Measurements from ENCODE around the gene OR7G1. TPM values are rescaled to one million over a fixed set of nuclear protein-coding genes. Genes with fewer than 3 reads are reported as not detected.

The OR7G1 gene, protein sequence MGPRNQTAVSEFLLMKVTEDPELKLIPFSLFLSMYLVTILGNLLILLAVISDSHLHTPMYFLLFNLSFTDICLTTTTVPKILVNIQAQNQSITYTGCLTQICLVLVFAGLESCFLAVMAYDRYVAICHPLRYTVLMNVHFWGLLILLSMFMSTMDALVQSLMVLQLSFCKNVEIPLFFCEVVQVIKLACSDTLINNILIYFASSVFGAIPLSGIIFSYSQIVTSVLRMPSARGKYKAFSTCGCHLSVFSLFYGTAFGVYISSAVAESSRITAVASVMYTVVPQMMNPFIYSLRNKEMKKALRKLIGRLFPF
- polyA plus RNA-seq (2013): not detected

DNA sequence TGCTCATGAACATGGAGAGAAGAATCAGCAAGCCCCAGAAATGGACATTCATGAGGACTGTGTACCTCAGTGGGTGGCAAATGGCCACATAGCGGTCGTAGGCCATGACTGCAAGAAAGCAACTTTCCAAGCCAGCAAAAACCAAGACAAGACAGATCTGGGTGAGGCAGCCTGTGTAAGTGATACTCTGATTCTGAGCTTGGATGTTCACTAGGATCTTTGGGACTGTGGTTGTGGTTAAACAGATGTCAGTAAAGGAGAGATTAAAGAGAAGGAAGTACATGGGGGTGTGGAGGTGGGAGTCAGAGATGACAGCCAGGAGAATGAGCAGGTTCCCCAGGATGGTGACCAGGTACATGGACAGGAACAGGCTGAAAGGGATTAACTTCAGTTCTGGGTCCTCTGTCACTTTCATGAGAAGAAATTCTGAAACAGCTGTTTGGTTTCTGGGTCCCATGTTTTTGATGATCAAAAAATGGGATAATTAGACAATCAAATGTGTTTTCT, at the start of gene OR7G1:
TSS of gene OR7G1 (minus strand) at position 457 of the 507 bp plus-strand sequence. CDS start at position 457, 0 bp downstream.
- no peaks in the 10 kb centered on the region for H3K36me3 ChIP-seq (ENCODE audit: control insufficient read depth in 4 of 4, insufficient read depth in 4 of 4, low read length in 3 of 4)
- peaks cover 0 to 23% (median 3%) of the 10 kb centered on the region in 5 experiments for H3K27me3 ChIP-seq (replicated peaks in 2 of 5; ENCODE audit: control insufficient read depth in 4 of 5, insufficient read depth in 5 of 5, low read length in 4 of 5)
- H3K9me3 ChIP-seq (ENCODE audit: control extremely low read depth in 1 of 5, control insufficient read depth in 4 of 5, insufficient read depth in 2 of 5, low read depth in 1 of 5, low read length in 4 of 5): no peaks in the 10 kb centered on the region
- ChIA-PET POLR2A (no interaction called here), CTCF (no interaction called here)
- H3K27ac ChIP-seq (ENCODE audit: insufficient read depth in 1 of 2, low read depth in 1 of 2, low read length in 2 of 2, poor library complexity in 1 of 2, severe bottlenecking in 2 of 2): no peak within 1 kb of the TSS
- H3K4me1 ChIP-seq (ENCODE audit: control extremely low read depth in 1 of 4, control insufficient read depth in 4 of 4, insufficient read depth in 4 of 4, low read length in 3 of 4): no peaks in the 10 kb centered on the region
- H3K4me3 ChIP-seq (ENCODE audit: control insufficient read depth in 1 of 7, extremely low read depth in 1 of 7, insufficient read depth in 4 of 7, low read depth in 2 of 7, low read length in 6 of 7): no peak within 1 kb of the TSS
- DNase-seq: no peak
- WGBS (ENCODE audit: insufficient coverage): 55% methylated on average over 2 of the region's 2 CpGs

DNA sequence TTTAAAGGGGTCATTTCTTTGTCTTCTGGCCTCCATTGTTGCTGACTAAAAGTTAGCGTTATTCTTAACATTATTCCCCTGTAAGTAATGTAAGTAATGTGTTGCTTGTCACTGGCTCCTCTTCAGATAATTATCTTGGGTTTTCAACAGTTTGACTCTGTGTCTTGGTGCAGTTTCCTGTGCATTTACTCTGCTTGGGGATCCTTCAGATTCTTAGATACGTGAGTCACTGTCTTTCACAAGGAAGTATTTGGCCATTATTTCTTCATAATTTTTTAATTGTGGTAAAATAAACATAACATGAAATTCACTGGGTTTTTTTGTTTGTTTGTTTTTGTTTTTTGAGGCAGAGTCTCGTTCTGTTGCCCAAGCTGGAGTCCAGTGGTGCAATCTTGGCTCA, 49.7 kb upstream of the OR7G1 start:
- Histone ChIP-seq H3K27ac (ENCODE audit: insufficient read depth in 1 of 2, low read depth in 1 of 2, low read length in 2 of 2, poor library complexity in 1 of 2, severe bottlenecking in 2 of 2) (no peak overlapping the region), H3K9me3 (ENCODE audit: control extremely low read depth in 1 of 5, control insufficient read depth in 4 of 5, insufficient read depth in 2 of 5, low read depth in 1 of 5, low read length in 4 of 5) (peaks cover 7 to 28% (median 28%) of the 10 kb centered on the region in 5 experiments), H3K27me3 (replicated peaks in 2 of 5; ENCODE audit: control insufficient read depth in 4 of 5, insufficient read depth in 5 of 5, low read length in 4 of 5) (peaks cover 0 to 8% (median 0%) of the 10 kb centered on the region in 5 experiments), H3K4me1 (ENCODE audit: control extremely low read depth in 1 of 4, control insufficient read depth in 4 of 4, insufficient read depth in 4 of 4, low read length in 3 of 4) (no peaks in the 10 kb centered on the region), H3K4me3 (ENCODE audit: control insufficient read depth in 1 of 7, extremely low read depth in 1 of 7, insufficient read depth in 4 of 7, low read depth in 2 of 7, low read length in 6 of 7) (no peak overlapping the region), H3K36me3 (ENCODE audit: control insufficient read depth in 4 of 4, insufficient read depth in 4 of 4, low read length in 3 of 4) (peaks cover 32 to 59% (median 47%) of the 10 kb centered on the region in 4 experiments)
- POLR2A ChIA-PET: no interaction called here
- 86% methylated on average over 1 of the region's 3 CpGs for WGBS (ENCODE audit: insufficient coverage)
- DNase-seq: no peak
- CTCF ChIA-PET: no interaction called here

DNA sequence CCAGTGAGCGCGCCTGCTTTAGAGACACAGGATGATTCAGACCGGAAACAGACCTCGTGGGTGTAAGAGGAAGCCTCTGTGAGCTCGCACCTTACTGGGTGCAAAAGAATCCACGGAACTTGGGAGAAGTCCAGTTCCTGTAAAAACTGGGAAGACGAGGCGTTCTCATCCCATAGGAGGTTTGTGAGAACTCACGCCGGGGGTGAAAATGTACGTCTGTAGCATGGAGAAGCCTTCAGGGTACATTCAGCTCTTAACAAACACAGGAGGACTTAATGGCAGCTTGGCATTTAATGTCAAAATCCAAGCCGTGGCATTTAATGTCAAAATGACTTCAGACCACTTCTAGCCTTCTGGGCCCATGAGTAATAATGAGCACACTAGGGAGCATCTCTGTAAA, 45.9 kb upstream of the OR7G1 start:
- ChIA-PET POLR2A (no interaction called here), CTCF (interaction anchor here (0.9 kb wide), 1 partner anchor 43 kb away, joined by 4 read pairs; no protein-coding TSS in a partner anchor)
- Histone ChIP-seq H3K9me3 (ENCODE audit: control extremely low read depth in 1 of 5, control insufficient read depth in 4 of 5, insufficient read depth in 2 of 5, low read depth in 1 of 5, low read length in 4 of 5) (peaks cover 7 to 62% (median 60%) of the 10 kb centered on the region in 5 experiments), H3K36me3 (ENCODE audit: control insufficient read depth in 4 of 4, insufficient read depth in 4 of 4, low read length in 3 of 4) (peaks cover 47 to 88% (median 81%) of the 10 kb centered on the region in 4 experiments), H3K27me3 (replicated peaks in 2 of 5; ENCODE audit: control insufficient read depth in 4 of 5, insufficient read depth in 5 of 5, low read length in 4 of 5) (peaks cover 0 to 8% (median 0%) of the 10 kb centered on the region in 5 experiments), H3K4me1 (ENCODE audit: control extremely low read depth in 1 of 4, control insufficient read depth in 4 of 4, insufficient read depth in 4 of 4, low read length in 3 of 4) (no peaks in the 10 kb centered on the region), H3K27ac (ENCODE audit: insufficient read depth in 1 of 2, low read depth in 1 of 2, low read length in 2 of 2, poor library complexity in 1 of 2, severe bottlenecking in 2 of 2) (no peak overlapping the region), H3K4me3 (ENCODE audit: control insufficient read depth in 1 of 7, extremely low read depth in 1 of 7, insufficient read depth in 4 of 7, low read depth in 2 of 7, low read length in 6 of 7) (peak overlapping the region in 1 of 7 experiments; percentile 45)
- no peak for DNase-seq
- 99% methylated on average over 12 of the region's 12 CpGs for WGBS (ENCODE audit: insufficient coverage)

DNA sequence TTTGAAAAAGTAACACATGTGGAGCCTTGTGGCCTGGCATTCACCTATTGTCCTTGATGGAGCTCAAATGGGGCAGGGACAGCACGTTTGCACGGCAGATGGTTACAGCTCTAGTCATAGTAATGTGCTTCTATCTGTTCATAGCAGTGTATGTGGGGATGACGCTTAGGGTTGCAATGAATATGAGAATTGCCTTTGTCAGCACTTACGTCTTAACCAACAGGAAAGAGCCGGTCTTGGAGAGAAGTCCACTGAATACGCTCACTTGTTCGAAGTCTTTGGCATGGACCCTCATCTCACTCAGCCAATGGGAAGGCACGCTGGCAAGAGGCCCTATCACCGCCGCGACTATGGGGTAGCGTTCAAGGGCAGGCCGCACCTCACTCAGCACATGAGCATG, 44.3 kb upstream of the OR7G1 start:
- H3K27me3 ChIP-seq (replicated peaks in 2 of 5; ENCODE audit: control insufficient read depth in 4 of 5, insufficient read depth in 5 of 5, low read length in 4 of 5): peaks cover 0 to 8% (median 0%) of the 10 kb centered on the region in 5 experiments
- no peaks in the 10 kb centered on the region for H3K4me1 ChIP-seq (ENCODE audit: control extremely low read depth in 1 of 4, control insufficient read depth in 4 of 4, insufficient read depth in 4 of 4, low read length in 3 of 4)
- POLR2A ChIA-PET: no interaction called here
- peaks cover 58 to 96% (median 93%) of the 10 kb centered on the region in 4 experiments for H3K36me3 ChIP-seq (ENCODE audit: control insufficient read depth in 4 of 4, insufficient read depth in 4 of 4, low read length in 3 of 4)
- peak overlapping the region in 1 of 7 experiments; percentile 29 for H3K4me3 ChIP-seq (ENCODE audit: control insufficient read depth in 1 of 7, extremely low read depth in 1 of 7, insufficient read depth in 4 of 7, low read depth in 2 of 7, low read length in 6 of 7)
- over 99% methylated on average over 13 of the region's 13 CpGs for WGBS (ENCODE audit: insufficient coverage)
- CTCF ChIA-PET: no interaction called here
- peaks cover 9 to 75% (median 69%) of the 10 kb centered on the region in 5 experiments for H3K9me3 ChIP-seq (ENCODE audit: control extremely low read depth in 1 of 5, control insufficient read depth in 4 of 5, insufficient read depth in 2 of 5, low read depth in 1 of 5, low read length in 4 of 5)
- DNase-seq: no peak
- H3K27ac ChIP-seq (ENCODE audit: insufficient read depth in 1 of 2, low read depth in 1 of 2, low read length in 2 of 2, poor library complexity in 1 of 2, severe bottlenecking in 2 of 2): no peak overlapping the region

DNA sequence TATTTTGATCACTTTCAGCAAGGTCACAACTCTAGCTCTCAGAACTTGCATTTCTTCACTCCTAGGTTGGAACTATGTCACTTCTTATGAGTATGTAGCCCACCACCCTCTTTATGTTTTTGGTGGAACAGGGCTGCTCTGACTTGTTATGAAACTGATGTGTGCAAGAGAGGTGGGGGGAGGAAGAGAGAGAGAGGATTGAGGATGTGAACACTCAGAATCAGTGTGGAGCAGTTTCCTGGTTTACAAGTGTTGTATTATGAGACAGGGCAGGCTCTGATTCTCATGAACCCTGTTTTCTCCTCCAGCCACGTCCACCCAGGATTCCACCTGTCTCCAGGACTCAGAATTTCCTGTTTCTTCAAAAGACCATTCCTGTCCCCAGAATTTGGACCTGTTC, 40.7 kb upstream of the OR7G1 start:
- WGBS (ENCODE audit: insufficient coverage): 80% methylated on average over 1 of the region's 1 CpG
- no peak overlapping the region for H3K27ac ChIP-seq (ENCODE audit: insufficient read depth in 1 of 2, low read depth in 1 of 2, low read length in 2 of 2, poor library complexity in 1 of 2, severe bottlenecking in 2 of 2)
- H3K27me3 ChIP-seq (replicated peaks in 2 of 5; ENCODE audit: control insufficient read depth in 4 of 5, insufficient read depth in 5 of 5, low read length in 4 of 5): peaks cover 0 to 8% (median 0%) of the 10 kb centered on the region in 5 experiments
- ChIA-PET CTCF (no interaction called here), POLR2A (no interaction called here)
- H3K4me3 ChIP-seq (ENCODE audit: control insufficient read depth in 1 of 7, extremely low read depth in 1 of 7, insufficient read depth in 4 of 7, low read depth in 2 of 7, low read length in 6 of 7): no peak overlapping the region
- DNase-seq: no peak
- peaks cover 7 to 88% (median 72%) of the 10 kb centered on the region in 5 experiments for H3K9me3 ChIP-seq (ENCODE audit: control extremely low read depth in 1 of 5, control insufficient read depth in 4 of 5, insufficient read depth in 2 of 5, low read depth in 1 of 5, low read length in 4 of 5)
- peaks cover 40 to 91% (median 78%) of the 10 kb centered on the region in 4 experiments for H3K36me3 ChIP-seq (ENCODE audit: control insufficient read depth in 4 of 4, insufficient read depth in 4 of 4, low read length in 3 of 4)
- no peaks in the 10 kb centered on the region for H3K4me1 ChIP-seq (ENCODE audit: control extremely low read depth in 1 of 4, control insufficient read depth in 4 of 4, insufficient read depth in 4 of 4, low read length in 3 of 4)

DNA sequence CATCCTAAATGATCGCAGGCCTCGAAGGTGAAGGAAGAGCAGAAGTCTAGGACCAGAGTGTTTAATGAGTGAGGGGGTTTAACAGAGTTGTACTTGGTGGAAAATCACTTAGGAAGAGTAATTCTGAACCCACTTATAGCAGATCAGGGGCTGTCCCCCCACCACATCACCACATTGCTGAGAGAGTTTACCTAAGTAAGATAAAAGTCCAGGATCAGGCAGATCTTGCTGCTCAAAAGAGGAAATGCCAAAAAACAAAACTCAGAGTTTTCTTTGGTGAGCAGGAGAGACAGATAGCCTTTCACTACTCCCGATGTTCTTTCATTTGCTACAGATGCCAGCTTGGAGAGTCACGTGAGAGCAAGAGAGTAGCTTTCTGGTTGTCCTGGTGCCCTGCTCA, 40.0 kb upstream of the OR7G1 start:
- CTCF ChIA-PET: no interaction called here
- 97% methylated on average over 4 of the region's 4 CpGs for WGBS (ENCODE audit: insufficient coverage)
- no peaks in the 10 kb centered on the region for H3K4me1 ChIP-seq (ENCODE audit: control extremely low read depth in 1 of 4, control insufficient read depth in 4 of 4, insufficient read depth in 4 of 4, low read length in 3 of 4)
- H3K27me3 ChIP-seq (replicated peaks in 2 of 5; ENCODE audit: control insufficient read depth in 4 of 5, insufficient read depth in 5 of 5, low read length in 4 of 5): peaks cover 0 to 3% (median 0%) of the 10 kb centered on the region in 5 experiments
- peaks cover 6 to 88% (median 70%) of the 10 kb centered on the region in 5 experiments for H3K9me3 ChIP-seq (ENCODE audit: control extremely low read depth in 1 of 5, control insufficient read depth in 4 of 5, insufficient read depth in 2 of 5, low read depth in 1 of 5, low read length in 4 of 5)
- H3K27ac ChIP-seq (ENCODE audit: insufficient read depth in 1 of 2, low read depth in 1 of 2, low read length in 2 of 2, poor library complexity in 1 of 2, severe bottlenecking in 2 of 2): no peak overlapping the region
- POLR2A ChIA-PET: no interaction called here
- no peak for DNase-seq
- peaks cover 33 to 91% (median 73%) of the 10 kb centered on the region in 4 experiments for H3K36me3 ChIP-seq (ENCODE audit: control insufficient read depth in 4 of 4, insufficient read depth in 4 of 4, low read length in 3 of 4)
- H3K4me3 ChIP-seq (ENCODE audit: control insufficient read depth in 1 of 7, extremely low read depth in 1 of 7, insufficient read depth in 4 of 7, low read depth in 2 of 7, low read length in 6 of 7): peak overlapping the region in 1 of 7 experiments; percentile 44

DNA sequence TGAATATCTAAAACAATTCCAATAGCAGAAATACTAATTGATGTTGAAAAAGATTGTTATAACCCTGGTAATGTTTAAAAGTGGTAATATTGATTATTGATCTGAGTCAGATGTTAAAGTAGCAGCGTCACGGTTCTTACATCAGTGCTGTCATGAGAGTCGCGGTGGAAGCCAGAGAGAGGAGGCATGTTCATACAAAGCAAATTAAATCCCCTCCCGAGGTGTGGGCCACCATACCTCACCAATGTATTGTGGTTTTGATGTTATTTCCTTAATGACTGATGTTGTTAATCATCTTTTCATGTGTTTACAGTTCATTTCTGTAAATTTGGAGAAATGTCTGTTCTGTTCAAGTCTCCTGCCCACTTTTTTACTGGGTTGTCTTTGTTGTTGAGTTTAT, 35.8 kb upstream of the OR7G1 start:
- WGBS (ENCODE audit: insufficient coverage): 100% methylated on average over 3 of the region's 5 CpGs
- Histone ChIP-seq H3K27ac (ENCODE audit: insufficient read depth in 1 of 2, low read depth in 1 of 2, low read length in 2 of 2, poor library complexity in 1 of 2, severe bottlenecking in 2 of 2) (no peak overlapping the region), H3K4me1 (ENCODE audit: control extremely low read depth in 1 of 4, control insufficient read depth in 4 of 4, insufficient read depth in 4 of 4, low read length in 3 of 4) (no peaks in the 10 kb centered on the region), H3K27me3 (replicated peaks in 2 of 5; ENCODE audit: control insufficient read depth in 4 of 5, insufficient read depth in 5 of 5, low read length in 4 of 5) (no peaks in the 10 kb centered on the region), H3K4me3 (ENCODE audit: control insufficient read depth in 1 of 7, extremely low read depth in 1 of 7, insufficient read depth in 4 of 7, low read depth in 2 of 7, low read length in 6 of 7) (no peak overlapping the region), H3K36me3 (ENCODE audit: control insufficient read depth in 4 of 4, insufficient read depth in 4 of 4, low read length in 3 of 4) (peaks cover 20 to 84% (median 59%) of the 10 kb centered on the region in 4 experiments), H3K9me3 (ENCODE audit: control extremely low read depth in 1 of 5, control insufficient read depth in 4 of 5, insufficient read depth in 2 of 5, low read depth in 1 of 5, low read length in 4 of 5) (peaks cover 6 to 81% (median 60%) of the 10 kb centered on the region in 5 experiments)
- no peak for DNase-seq
- ChIA-PET POLR2A (no interaction called here), CTCF (no interaction called here)
